ENCODE results near the gene LBX1.

The LBX1 gene

GRCh38 chr10:101258179-101258885 is 29.1 kb upstream of the LBX1 start:
- in situ Hi-C loops (cut with MboI; ENCODE audit: low pct_unique_long_range_greater_than_20kb, low sequenced_read_pairs, unreplicated experiment) = no loop called here
- TF ChIP-seq, protein P1, sequence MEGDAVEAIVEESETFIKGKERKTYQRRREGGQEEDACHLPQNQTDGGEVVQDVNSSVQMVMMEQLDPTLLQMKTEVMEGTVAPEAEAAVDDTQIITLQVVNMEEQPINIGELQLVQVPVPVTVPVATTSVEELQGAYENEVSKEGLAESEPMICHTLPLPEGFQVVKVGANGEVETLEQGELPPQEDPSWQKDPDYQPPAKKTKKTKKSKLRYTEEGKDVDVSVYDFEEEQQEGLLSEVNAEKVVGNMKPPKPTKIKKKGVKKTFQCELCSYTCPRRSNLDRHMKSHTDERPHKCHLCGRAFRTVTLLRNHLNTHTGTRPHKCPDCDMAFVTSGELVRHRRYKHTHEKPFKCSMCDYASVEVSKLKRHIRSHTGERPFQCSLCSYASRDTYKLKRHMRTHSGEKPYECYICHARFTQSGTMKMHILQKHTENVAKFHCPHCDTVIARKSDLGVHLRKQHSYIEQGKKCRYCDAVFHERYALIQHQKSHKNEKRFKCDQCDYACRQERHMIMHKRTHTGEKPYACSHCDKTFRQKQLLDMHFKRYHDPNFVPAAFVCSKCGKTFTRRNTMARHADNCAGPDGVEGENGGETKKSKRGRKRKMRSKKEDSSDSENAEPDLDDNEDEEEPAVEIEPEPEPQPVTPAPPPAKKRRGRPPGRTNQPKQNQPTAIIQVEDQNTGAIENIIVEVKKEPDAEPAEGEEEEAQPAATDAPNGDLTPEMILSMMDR (IDR thresholded peaks at IDR 0.05; ENCODE audit: extremely low read depth, insufficient read depth, missing control alignments) = no peak
- peak; percentile 63 for DNase-seq (ENCODE audit: low spot score)

GRCh38 chr10:101257491-101257890 is 28.2 kb upstream of the LBX1 start:
- TF ChIP-seq, protein P1 (IDR thresholded peaks at IDR 0.05; ENCODE audit: extremely low read depth, insufficient read depth, missing control alignments) = no peak
- DNase-seq (ENCODE audit: low spot score) = no peak
- in situ Hi-C loops (cut with MboI; ENCODE audit: low pct_unique_long_range_greater_than_20kb, low sequenced_read_pairs, unreplicated experiment) = no loop called here

DNA sequence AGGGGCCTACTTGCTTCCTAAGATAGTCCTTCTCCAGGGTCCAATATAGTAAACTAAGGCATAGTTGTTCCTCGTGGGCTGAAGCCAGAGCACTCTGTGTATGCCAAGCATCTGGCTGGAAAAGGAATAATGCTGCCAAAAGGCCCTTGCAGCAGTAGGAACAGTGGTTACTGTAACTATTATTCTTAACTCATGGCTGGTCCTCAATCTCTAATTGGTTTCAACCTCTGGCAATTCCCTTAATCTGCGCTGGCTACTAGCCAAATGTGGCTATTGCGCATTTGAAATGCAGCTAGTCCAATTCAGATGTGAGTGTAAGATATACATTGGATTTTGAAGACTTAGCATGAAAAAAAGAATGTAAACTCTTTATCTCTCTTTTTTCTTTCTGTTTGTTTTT is 27.8 kb upstream of the LBX1 start:
- TF ChIP-seq, protein P1 (IDR thresholded peaks at IDR 0.05; ENCODE audit: extremely low read depth, insufficient read depth, missing control alignments) = no peak
- DNase-seq (ENCODE audit: low spot score) = no peak
- in situ Hi-C loops (cut with MboI; ENCODE audit: low pct_unique_long_range_greater_than_20kb, low sequenced_read_pairs, unreplicated experiment) = no loop called here

GRCh38 chr10:101256387-101256786 is 27.1 kb upstream of the LBX1 start:
- DNase-seq (ENCODE audit: low spot score) = no peak
- in situ Hi-C loops (cut with MboI; ENCODE audit: low pct_unique_long_range_greater_than_20kb, low sequenced_read_pairs, unreplicated experiment) = no loop called here
- TF ChIP-seq, protein P1 (IDR thresholded peaks at IDR 0.05; ENCODE audit: extremely low read depth, insufficient read depth, missing control alignments) = no peak

DNA sequence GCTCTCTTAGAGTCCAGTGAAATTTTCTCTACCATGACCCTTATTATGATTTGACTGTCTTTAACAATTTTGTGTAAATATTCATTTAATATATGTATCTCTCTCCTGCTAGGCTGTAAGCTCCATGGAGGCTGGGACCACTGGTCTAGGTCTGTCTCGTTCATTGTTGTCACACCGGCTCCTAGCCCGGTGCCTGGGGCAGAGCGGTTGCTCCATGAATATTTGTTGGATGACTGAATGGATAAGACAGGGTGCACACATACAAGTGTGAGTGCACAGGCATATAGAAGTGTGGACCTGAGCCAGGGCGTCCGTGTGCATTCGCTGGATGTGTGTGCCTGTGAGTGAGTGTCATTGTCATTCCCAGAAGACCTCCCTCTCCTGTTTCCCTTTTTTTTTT is 20.9 kb upstream of the LBX1 start:
- in situ Hi-C loops (cut with MboI; ENCODE audit: low pct_unique_long_range_greater_than_20kb, low sequenced_read_pairs, unreplicated experiment) = no loop called here
- TF ChIP-seq, protein P1 (IDR thresholded peaks at IDR 0.05; ENCODE audit: extremely low read depth, insufficient read depth, missing control alignments) = no peak
- DNase-seq (ENCODE audit: low spot score) = no peak

DNA sequence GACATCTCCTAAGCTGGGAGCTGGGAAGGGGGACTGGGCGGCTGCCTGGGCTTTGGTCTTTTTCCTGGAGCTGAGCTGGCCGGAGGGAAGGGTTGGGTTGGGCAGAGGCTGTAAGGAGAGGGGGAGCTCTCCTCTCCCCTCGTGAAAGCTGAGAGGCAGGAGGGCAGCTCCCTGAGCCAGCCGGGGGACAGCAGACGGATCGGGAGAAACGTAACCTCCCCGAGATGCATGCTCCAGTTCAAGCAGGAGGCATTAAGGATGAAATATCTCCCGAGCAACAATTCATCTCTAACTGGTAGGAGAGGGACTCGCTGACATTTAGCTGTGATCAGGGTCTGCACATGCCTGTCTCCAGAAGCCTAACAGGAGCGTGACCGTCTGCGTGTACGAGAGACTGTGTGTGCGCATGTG is 19.9 kb upstream of the LBX1 start:
- no peak for DNase-seq (ENCODE audit: low spot score)
- in situ Hi-C loops (cut with MboI; ENCODE audit: low pct_unique_long_range_greater_than_20kb, low sequenced_read_pairs, unreplicated experiment) = no loop called here
- TF ChIP-seq, protein P1 (IDR thresholded peaks at IDR 0.05; ENCODE audit: extremely low read depth, insufficient read depth, missing control alignments) = no peak
